ENCODE measurements around the gene REL.

- TF ChIP-seq TAF1 (IDR thresholded peaks at IDR 0.05; ENCODE audit: borderline replicate concordance, insufficient read depth, low read length) (no peak), POLR2AphosphoS5 (IDR thresholded peaks at IDR 0.05; ENCODE audit: low read depth, low read length) (no peak), REST (IDR thresholded peaks at IDR 0.05; ENCODE audit: insufficient read depth in 1 of 2, low read depth in 2 of 2, low read length in 2 of 2) (no peak), SIN3A (IDR thresholded peaks at IDR 0.05; ENCODE audit: borderline replicate concordance, insufficient read depth, low read length) (no peak), FOXP2 (optimal IDR thresholded peaks at IDR 0.05; ENCODE audit: borderline replicate concordance, extremely low read depth, extremely low read length, insufficient read depth) (no peak)
These were observed 76.3 kb downstream of the REL start for GRCh38 chr2:60957643-60958042.
